GM21526 (cell line): ENCODE results near the gene FBXO21.
"Not testable (repeated sequence)": the region's sequence is repeated elsewhere in the genome, so short reads cannot be mapped to it uniquely, and the experiment has no call there.

ENCODE experiments used
- ATAC-seq: cut with Tn5 transposase; IDR thresholded peaks from one replicate; pipeline ENCODE4 v1.9.1; 2021; ENCODE audit warnings: moderate library complexity; ENCODE audit not compliant: unreplicated experiment, low FRiP score

The FBXO21 gene, protein sequence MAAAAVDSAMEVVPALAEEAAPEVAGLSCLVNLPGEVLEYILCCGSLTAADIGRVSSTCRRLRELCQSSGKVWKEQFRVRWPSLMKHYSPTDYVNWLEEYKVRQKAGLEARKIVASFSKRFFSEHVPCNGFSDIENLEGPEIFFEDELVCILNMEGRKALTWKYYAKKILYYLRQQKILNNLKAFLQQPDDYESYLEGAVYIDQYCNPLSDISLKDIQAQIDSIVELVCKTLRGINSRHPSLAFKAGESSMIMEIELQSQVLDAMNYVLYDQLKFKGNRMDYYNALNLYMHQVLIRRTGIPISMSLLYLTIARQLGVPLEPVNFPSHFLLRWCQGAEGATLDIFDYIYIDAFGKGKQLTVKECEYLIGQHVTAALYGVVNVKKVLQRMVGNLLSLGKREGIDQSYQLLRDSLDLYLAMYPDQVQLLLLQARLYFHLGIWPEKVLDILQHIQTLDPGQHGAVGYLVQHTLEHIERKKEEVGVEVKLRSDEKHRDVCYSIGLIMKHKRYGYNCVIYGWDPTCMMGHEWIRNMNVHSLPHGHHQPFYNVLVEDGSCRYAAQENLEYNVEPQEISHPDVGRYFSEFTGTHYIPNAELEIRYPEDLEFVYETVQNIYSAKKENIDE

DNA sequence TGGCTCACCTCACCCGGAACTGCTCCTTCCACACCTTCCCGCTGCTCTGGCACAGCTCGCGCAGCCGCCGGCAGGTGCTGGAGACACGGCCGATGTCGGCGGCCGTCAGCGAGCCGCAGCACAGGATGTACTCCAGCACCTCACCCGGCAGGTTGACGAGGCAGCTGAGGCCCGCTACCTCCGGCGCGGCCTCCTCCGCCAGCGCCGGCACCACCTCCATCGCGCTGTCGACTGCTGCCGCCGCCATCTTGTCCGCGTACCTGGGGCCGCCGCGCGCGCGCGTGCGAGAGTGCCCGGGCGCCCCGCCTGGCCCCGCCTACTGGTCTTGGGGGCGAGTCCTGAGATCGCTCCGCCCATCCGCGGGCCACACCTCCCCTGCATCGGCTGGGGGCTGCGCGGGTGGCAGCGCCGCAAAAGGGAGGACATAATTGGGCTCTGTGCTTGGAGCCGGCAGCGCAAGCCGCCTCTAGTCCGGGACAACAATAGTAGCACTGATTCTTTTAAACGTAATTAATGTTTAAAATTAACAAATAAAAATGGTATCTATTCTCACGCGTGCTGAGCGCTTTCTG lies at the start of gene FBXO21:
TSS of gene FBXO21 (minus strand) at position 261 of the 572 bp plus-strand sequence. CDS start at position 247, 14 bp downstream.
- ATAC-seq: peak; percentile 90

DNA sequence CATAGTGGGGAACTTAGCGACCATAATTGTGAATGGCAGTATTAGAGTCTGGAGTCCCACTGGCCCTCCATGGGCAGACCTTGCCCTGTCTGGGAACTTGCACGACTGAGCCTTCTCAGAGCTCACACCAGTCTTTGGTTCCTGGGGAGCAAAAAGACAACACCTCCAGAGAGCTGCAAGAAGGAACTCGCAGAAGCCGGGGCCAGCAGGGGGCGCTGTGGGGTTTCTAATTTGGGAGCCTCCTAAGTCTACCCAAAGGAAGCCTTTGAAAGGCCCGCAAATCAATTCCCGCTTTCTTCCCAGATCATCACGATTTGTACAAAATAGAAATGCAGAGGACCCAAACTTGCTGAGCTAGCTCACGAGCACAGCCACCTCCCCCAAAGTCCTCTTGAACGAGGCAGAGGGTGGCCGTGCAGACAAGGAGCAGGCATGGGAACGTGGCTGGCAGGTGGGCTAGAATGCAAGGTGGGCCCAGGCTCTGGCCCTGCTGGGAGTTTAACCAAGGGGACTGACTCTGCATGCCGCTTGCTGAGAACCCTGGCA lies 46.3 kb upstream of the FBXO21 start:
- no peak for ATAC-seq

DNA sequence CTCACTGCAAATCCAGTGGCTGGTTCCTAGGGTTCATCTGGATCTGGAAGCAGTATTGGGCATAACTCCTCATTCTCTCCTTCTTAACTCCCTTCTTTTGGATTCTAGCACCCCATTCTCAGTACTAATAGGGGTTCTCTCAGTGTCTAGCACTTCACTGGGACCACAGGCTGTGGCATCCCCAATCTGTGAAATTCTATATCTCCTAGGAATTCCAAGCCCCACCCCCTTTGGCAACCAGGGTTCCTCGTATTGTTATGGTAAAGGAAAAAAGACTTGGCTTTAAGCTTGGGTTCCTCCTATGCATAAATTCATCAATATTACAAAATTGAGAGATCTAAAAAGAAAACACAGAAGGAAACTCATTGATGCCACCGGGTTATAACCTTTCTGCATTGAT lies 45.0 kb upstream of the FBXO21 start:
- no peak for ATAC-seq

DNA sequence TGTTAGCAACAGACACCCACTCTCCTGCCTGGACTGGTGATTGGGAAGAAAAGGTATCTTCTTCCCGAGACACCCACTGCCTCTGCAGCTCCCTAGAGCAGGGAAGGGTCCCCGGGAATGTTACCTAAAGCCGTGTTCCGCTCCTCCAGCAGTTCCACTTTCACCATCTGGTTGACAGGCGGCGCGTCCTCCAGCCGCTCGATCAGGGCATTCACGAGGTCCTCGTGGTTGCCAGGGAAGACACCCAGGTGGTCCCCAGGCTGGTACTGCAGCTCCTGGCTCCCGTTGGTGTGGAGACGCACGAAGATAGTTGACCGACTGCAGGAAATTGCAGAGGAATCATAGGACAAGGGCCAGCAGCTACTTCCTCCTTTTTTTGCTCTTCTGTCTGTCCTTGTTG lies 44.2 kb upstream of the FBXO21 start:
- ATAC-seq: no peak

DNA sequence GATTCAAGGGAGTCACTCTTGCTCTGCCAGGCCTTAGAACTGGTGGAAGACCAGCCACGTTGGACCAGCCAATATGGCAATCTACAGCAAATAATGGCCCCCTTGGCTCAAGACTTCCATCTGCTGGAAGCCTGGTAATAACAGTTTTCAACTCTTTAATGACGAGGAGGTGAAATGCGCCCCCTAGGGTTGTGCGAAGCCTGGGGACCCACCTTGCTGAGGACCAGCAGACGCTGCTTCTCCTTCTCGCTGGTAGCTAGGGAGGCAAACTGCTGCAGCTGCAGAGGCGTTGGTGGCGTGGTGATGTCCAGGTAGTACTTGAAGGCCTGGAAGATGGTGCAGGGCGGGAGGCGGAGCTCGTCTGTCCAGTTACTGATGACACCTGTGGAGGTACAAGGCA lies 41.5 kb upstream of the FBXO21 start:
- ATAC-seq: no peak

DNA sequence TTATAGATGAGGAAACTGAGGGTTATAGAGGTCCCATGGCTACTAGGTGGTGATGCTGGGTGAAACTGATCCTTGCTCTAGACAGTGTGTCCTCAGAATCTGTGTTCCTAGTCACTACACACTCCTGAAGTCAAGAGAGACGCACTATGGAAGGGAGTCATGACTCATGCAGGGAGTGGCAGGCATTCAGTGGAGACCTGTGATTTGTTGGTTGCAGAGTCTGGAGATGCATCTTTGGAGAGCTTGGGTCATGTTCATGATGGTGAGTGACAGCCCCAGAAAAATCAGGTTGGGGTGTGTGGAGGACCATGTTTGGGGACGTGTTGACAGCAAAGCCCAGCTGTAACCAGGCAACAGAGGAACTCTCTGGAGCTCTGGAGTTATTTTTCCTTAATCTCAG lies 38.0 kb upstream of the FBXO21 start:
- no peak for ATAC-seq

DNA sequence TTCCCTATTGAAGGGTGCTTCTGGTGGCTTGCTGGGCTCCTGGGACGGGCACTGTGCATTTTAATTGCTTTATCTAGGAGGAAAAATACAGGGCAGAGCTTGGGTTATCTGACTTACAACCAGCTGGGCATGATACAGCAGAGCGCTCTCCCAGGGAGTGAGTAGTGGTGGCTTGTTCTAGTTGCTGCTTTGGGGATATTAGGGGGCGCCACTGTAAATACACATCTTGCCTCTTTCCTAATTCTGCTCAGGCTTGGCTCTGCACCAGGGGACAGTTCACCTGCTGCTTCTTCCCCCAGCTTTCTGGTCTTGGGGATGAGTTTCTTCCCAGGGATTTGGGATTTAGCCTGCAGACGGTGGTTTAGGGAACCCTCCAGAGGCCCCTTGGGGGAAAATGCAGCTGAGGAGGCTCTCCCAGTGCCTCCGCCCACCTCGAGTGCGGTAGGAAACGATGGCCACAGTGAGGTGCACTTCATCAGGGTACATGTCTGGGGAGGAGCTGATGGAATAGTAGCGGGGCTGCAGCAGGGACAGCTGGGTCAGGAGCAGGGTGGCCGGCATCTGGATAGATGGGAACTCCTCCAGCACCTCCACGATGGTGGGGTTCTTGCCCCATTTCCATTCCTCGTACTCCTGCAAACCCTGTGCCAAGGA lies 36.9 kb upstream of the FBXO21 start:
- no peak for ATAC-seq

DNA sequence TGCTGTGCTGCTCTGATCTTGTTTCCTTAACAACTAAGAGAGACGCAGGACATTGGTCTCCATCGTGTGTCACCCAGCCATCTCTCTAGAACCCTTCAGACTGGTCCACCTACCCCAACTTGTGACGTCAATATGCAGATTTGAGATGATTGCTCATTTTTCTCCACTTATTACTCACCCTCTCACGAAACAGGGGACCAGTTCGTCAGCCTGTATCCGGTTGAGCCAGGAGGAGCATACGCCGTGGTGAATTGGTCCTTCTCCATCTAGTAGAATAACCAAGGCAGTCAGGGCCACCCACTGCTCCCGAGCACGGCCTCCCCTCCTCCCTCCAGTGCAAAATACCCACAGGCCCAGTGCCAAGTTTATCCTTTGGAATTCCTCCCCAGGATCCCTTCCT lies 36.2 kb upstream of the FBXO21 start:
- no peak for ATAC-seq

DNA sequence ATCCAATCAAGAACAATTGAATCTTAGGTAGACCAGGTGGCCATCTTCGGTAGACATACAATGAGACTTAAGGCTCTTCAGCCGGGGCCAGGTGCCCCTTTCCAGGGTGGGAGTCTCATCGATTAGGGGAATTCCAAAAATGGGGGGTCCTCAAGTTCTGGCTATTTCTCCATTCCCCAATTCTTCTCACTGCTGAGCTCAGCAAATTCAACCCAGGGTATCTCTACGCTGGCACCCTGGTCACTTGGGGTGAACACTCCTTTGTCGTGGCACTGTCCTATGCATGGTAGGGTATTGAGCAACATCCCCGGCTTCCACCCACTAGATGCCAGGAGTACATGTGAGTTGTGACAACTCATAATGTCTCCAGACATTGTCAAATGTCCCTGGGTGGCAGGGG lies 34.9 kb upstream of the FBXO21 start:
- no peak for ATAC-seq

DNA sequence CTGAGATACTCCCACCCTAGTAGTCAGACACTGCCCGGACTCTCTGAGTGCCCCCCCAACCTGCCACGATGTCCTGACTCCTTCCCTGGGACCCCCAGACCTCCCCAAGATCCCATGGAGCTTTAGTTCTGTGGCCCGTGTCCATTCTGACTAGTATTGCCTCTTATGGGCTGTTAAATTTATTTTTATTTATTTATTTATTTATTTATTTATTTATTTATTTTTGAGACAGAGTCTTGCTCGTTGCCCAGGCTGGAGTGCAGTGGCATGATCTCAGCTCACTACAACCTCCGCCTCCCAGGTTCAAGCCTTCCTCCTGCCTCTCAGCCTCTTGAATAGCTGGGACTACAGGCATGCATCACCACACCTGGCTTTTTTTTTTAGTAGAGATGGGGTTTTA lies 30.7 kb upstream of the FBXO21 start:
- not testable (repeated sequence) for ATAC-seq

DNA sequence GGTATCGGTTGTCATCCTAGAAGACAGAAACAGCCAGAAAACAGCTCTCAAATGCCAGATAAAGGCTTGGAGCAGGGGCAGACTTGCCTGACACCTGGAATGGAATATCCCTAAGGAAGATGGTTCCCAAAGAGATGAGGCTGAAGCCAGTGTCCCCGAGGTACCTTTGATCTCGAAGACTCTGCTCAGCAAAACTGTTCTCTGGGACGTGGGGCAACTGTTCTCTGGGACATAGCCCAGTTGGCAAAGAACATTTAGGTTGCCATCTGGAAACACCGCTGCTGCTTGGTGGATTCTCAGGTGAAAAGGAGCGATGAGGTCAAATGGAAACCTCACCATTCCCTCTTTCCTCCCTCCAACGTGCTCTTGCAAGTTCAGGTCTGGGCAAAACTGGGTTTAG lies 27.9 kb upstream of the FBXO21 start:
- no peak for ATAC-seq

DNA sequence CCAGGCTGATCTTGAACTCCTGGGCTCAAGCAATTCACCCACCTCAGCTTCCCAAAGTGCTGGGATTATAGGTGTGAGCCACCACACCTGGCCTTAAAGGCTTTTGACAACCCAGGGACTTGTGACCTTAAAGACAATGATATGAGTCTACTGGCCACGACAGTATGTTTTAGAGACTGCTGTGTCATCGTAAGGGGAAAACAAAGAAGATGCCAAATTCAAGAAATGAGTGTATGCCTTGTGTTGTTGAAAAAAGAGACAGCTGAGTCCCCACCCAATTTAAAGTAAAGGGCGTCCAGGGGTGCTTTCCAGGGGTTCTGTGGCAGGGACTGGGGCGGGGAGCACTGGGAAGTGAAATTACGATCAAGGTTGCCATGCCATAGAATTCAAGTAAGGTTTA lies 26.4 kb upstream of the FBXO21 start:
- no peak for ATAC-seq

DNA sequence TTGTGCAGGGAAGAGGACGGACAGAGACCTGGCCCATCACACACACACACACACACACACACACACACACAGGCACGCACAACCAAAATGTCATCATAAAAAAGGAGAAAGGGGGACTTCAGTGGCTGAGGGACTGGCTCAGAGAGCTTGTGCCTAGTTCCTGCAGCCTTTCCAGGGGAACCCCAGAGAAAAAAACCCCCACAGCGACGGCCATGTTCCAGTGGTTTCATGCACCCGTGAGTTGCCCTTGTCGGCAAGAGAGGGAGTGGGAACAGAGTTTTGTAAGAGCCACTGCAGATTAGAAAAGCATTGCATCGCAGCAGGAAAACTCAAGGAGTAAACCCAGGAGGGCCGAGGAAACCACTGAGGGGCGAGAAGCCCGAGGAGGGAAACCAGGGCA lies 24.5 kb upstream of the FBXO21 start:
- ATAC-seq: no peak

DNA sequence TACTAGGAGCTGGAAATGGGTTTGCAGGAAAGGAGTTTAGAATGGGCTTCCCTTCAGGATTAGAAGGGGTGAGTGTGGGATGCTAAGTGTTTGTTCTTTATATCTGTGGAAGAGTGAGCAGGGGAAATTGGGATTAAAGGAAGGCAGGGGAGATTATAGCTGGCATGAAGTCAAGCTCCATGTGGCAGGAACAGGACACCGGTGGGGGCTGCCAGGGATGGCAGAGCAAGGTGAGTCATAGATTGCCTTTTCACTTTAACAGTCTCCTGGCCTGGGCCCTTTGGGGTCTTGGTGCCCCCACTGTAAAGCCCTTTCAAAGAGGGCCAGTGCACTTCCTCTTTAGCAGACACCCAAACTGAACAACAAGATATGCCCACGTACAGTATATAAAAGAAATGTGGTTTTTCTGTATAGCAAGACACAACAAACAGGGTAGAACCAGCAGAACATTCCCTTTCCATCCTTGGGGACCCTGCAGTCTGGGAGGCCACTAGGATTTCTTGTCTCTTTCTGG lies 23.1 kb upstream of the FBXO21 start:
- no peak for ATAC-seq

DNA sequence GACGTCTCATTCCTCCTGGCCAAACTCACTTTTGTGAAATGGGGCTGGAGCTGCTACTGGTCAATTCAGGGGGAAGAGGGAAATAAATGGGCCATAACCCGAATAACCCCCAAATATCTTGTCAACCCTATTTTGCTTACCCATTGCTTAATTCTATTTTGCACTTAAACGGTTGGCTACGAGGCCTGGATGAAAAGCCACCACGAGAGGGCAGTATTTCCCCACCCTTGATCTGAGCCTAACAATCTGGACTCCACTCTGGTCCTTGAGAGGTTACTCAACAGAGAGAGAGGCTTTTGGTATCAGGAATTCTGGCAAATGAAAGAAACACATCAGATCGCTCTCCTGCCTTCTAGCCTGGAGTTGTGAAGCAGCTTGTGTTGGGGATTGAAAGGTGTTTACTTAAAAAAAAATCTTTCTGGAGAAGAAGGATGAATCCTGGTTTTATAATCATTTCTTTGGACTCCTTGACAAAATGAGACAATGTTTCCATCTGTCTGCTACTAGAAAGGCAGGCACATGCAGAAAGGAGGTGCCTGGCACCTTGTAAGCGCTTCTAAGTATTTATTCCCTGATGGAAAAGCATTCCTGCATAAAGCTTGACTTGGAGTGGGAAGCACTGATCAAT lies 22.4 kb upstream of the FBXO21 start:
- no peak for ATAC-seq

DNA sequence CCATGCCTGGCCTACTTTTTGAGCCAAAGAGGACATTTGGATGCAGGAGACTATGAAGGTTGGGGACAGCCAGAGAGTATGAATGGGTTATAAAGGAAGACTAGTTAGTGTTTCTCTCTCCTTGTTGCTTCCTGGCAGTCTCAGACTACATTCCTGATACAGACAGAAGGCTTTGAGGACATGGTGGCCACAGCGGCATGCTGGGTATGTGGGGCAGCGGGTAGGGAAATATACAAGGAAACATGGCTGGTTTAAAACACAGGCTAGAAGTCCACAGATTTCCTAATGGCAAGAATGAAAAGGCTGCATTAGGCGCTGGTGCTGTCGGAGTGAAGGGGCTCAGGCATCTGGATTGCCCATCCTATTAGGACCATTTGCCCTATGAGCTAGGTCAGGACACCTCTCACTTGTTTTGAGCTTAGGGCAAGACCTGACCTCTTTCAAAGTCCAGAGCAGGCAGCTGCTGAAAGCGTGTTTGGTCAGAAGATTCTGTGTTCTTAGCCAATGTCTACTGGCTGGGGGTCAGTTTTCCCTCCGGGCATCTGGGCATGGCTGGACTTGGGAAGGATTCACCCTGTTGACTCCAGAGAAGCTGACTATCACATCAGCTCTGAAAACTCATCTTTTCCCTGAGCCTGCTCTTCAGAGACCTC lies 20.1 kb upstream of the FBXO21 start:
- ATAC-seq: no peak

DNA sequence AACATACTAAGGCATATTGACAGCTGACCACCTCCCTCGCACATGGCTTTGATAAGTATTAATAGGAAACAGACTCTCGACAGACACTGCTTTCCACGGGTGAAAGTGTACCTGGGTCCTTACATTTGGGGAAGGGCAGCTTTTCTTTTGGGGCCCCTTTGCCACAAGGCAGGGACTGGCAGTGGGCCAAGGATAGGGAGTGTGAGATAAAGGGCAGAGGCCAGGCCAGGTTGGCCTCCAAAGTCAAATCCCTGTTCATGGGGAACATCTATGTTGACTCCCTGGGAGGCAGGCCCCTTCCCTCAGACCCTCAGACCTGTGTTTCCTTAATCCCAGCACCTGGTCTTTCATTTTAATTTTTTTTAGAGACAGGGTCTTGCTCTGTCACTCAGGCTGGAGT lies 19.4 kb upstream of the FBXO21 start:
- no peak for ATAC-seq

DNA sequence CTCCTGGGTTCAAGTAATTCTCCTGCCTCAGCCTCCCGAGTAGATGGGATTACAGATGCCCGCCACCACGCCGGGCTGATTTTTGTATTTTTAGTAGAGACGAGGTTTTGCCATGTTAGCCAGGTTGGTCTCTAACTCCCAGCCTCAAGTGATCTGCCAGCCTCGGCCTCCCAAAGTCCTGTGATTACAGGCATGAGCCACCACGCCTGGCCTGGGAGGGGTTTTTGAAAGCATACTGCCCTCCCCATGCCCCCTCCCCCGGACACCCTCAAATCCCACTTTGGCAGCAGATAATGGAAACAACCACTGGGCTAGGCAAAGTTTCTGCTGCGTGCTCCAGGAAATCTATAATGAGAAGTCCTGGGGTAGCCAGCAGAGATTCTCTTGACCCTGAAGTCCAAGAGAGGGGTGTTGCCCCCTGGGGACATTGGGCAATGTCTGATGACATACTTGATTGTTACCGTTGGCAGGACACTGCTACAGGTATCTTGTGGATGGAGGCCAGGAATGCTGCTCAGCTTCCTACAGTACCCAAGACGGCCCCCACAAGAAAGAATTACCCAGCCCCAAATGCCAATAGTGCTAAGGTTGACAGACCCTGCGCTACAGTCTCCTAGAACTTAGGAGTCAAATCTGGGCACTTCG lies 18.7 kb upstream of the FBXO21 start:
- ATAC-seq: no peak

DNA sequence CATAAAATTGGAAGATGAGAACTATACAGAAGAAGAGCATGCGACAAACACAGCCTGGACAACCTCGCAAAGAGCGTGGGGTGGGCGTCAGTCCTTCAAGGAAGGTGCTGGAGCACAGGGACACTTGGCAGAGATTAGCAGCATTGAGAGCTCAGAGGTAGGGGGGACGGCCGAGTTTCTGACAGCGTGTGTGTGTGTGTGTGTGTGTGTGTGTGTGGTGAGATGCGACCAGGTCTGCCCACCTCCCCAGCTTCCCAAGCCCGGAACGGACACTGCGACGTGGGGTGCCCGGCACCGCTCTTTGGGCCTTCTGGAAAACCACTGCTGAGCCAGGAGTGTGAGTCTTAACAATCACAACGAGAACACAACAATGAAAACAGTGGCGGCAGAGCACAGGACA lies 17.9 kb upstream of the FBXO21 start:
- ATAC-seq: no peak
